ENCODE measurements around the gene TSN.
A peak's percentile ranks its signal among the peaks of the same experiment; 100 is the strongest.

The TSN gene

GRCh38 chr2:121716126-121716525 is 39.3 kb upstream of the TSN start:
- TF ChIP-seq CTCF (IDR thresholded peaks at IDR 0.05; ENCODE audit: low read depth, low read length): no peak
- in situ Hi-C loops (cut with HindIII; ENCODE audit: low sequenced_read_pairs): no loop called here
- no peak for DNase-seq (ENCODE audit: low read depth, low spot score)
- no peak overlapping the region for H3K4me3 ChIP-seq (ENCODE audit: low read depth, low read length)

- no peak for DNase-seq (ENCODE audit: low read depth, low spot score)
- in situ Hi-C loops (cut with HindIII; ENCODE audit: low sequenced_read_pairs): no loop called here
- no peak overlapping the region for H3K4me3 ChIP-seq (ENCODE audit: low read depth, low read length)
- no peak for TF ChIP-seq CTCF (IDR thresholded peaks at IDR 0.05; ENCODE audit: low read depth, low read length)
Observed at GRCh38 chr2:121717529-121717928, 37.9 kb upstream of the TSN start.

GRCh38 chr2:121721926-121722325 is 33.5 kb upstream of the TSN start:
- no peak for TF ChIP-seq CTCF (IDR thresholded peaks at IDR 0.05; ENCODE audit: low read depth, low read length)
- peak; percentile 52 for DNase-seq (ENCODE audit: low read depth, low spot score)
- H3K4me3 ChIP-seq (ENCODE audit: low read depth, low read length): no peak overlapping the region
- in situ Hi-C loops (cut with HindIII; ENCODE audit: low sequenced_read_pairs): no loop called here

DNA sequence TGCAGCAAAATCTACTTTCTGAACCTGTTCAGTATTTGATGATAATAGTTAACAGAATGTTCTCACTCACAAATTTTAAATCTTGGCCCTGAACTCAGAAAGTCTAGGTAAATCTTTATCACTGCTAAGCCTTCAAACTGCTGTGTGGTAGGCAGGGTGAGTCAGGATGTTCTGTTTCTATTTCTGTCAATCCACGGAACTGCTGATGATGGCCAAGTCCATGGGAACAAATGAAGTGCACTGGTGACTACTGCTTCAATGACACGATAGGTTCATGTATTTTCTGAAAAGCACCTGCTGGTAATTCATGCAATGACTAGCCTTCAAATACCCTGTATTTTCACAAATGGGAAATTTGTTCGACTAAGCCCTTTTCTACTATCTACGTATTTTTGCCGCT is 33.0 kb upstream of the TSN start:
- in situ Hi-C loops (cut with HindIII; ENCODE audit: low sequenced_read_pairs): no loop called here
- TF ChIP-seq CTCF (IDR thresholded peaks at IDR 0.05; ENCODE audit: low read depth, low read length): no peak
- peak; percentile 61 for DNase-seq (ENCODE audit: low read depth, low spot score)
- no peak overlapping the region for H3K4me3 ChIP-seq (ENCODE audit: low read depth, low read length)

DNA sequence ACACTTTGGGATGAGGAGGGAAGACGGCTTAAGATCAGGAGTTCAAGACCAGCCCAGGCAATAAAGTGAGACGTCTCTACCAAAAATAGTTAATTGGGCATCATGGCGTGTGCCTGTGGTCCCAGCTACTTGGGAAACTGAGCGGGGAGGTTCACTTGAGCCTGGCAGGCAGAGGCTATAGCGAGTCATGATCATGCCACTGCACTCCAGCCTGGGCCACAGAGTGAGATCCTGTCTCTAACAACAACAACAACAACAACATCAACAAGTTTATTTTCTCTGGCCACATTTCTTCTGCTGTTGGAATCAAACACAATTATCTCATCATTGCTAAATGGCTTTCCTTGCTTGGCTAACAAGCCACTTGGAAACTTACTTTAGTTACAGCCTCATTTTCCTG is 32.1 kb upstream of the TSN start:
- in situ Hi-C loops (cut with HindIII; ENCODE audit: low sequenced_read_pairs): no loop called here
- no peak for TF ChIP-seq CTCF (IDR thresholded peaks at IDR 0.05; ENCODE audit: low read depth, low read length)
- H3K4me3 ChIP-seq (ENCODE audit: low read depth, low read length): no peak overlapping the region
- DNase-seq (ENCODE audit: low read depth, low spot score): no peak

DNA sequence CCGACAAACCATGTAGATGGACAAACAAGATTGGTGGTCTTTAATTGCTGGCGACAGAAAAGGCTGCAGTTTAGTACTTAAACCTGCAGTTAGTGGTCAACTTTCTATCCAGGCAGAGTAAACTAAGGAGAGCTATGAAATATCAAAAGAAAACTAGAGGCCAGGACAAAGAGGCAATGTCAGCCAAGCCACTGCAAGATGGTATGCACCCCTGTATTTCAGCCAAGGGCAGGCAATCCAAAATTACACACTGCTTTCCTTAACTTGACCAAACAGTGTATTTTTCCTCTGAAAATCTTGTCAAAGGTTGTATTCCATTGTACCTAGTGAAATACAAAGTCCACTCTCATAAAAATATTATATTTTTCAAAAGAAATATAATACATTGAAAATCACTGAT is 28.1 kb upstream of the TSN start:
- no peak for DNase-seq (ENCODE audit: low read depth, low spot score)
- no peak overlapping the region for H3K4me3 ChIP-seq (ENCODE audit: low read depth, low read length)
- no peak for TF ChIP-seq CTCF (IDR thresholded peaks at IDR 0.05; ENCODE audit: low read depth, low read length)
- in situ Hi-C loops (cut with HindIII; ENCODE audit: low sequenced_read_pairs): no loop called here

GRCh38 chr2:121727950-121728349 is 27.5 kb upstream of the TSN start:
- no peak overlapping the region for H3K4me3 ChIP-seq (ENCODE audit: low read depth, low read length)
- no peak for TF ChIP-seq CTCF (IDR thresholded peaks at IDR 0.05; ENCODE audit: low read depth, low read length)
- in situ Hi-C loops (cut with HindIII; ENCODE audit: low sequenced_read_pairs): no loop called here
- no peak for DNase-seq (ENCODE audit: low read depth, low spot score)
